Measurements from ENCODE around the gene CLCC1.
"Not testable (repeated sequence)": the region's sequence is repeated elsewhere in the genome, so short reads cannot be mapped to it uniquely, and the experiment has no call there.

The CLCC1 gene

GRCh38 chr1:108963052-108963686 is at the start of gene CLCC1:
Gene CLCC1, minus strand, starts transcription at chr1:108963484. Its CDS starts 13,047 bp downstream, at chr1:108950437.
- peak; percentile 84 to 96 for DNase-seq

GRCh38 chr1:109011335-109011734 is 48.1 kb upstream of the CLCC1 start:
- no peak for DNase-seq

- DNase-seq: not testable (repeated sequence)
Observed at GRCh38 chr1:108996622-108997021, 33.3 kb upstream of the CLCC1 start.

GRCh38 chr1:108983114-108983513 is 19.8 kb upstream of the CLCC1 start:
- DNase-seq: no peak

GRCh38 chr1:108976658-108977057 is 13.4 kb upstream of the CLCC1 start:
- DNase-seq: no peak

GRCh38 chr1:108972951-108973350 is 9.7 kb upstream of the CLCC1 start:
- DNase-seq: peak in 1 of 2 experiments; percentile 4

- DNase-seq: no peak
Observed at GRCh38 chr1:108969346-108969745, 6.1 kb upstream of the CLCC1 start.

- peak in 1 of 2 experiments; percentile 45 for DNase-seq
Observed at GRCh38 chr1:108962681-108963051, 618 bp downstream of the CLCC1 start.

- DNase-seq: no peak
Observed at GRCh38 chr1:108961752-108962486, 1.4 kb downstream of the CLCC1 start.

GRCh38 chr1:108961198-108961597 is 2.1 kb downstream of the CLCC1 start:
- no peak for DNase-seq

- DNase-seq: no peak
Observed at GRCh38 chr1:108960719-108961118, 2.6 kb downstream of the CLCC1 start.

- no peak for DNase-seq
Observed at GRCh38 chr1:108957888-108958287, 5.4 kb downstream of the CLCC1 start.

GRCh38 chr1:108955881-108956280 is 7.4 kb downstream of the CLCC1 start:
- DNase-seq: no peak

GRCh38 chr1:108955111-108955510 is 8.2 kb downstream of the CLCC1 start:
- no peak for DNase-seq

- no peak for DNase-seq
Observed at GRCh38 chr1:108953452-108953851, 9.8 kb downstream of the CLCC1 start.

GRCh38 chr1:108951242-108951641 is 12.0 kb downstream of the CLCC1 start:
- no peak for DNase-seq

GRCh38 chr1:108949044-108949443 is 14.2 kb downstream of the CLCC1 start:
- DNase-seq: peak in 1 of 2 experiments; percentile 13

- no peak for DNase-seq
Observed at GRCh38 chr1:108947871-108948525, 15.3 kb downstream of the CLCC1 start.

GRCh38 chr1:108936170-108936569 is 27.1 kb downstream of the CLCC1 start:
- no peak for DNase-seq

GRCh38 chr1:108933944-108934343 is 29.3 kb downstream of the CLCC1 start:
- DNase-seq: no peak

GRCh38 chr1:108927565-108927964 is 35.7 kb downstream of the CLCC1 start:
- not testable (repeated sequence) for DNase-seq

- DNase-seq: no peak
Observed at GRCh38 chr1:108925920-108926319, 37.4 kb downstream of the CLCC1 start.

GRCh38 chr1:108916788-108917187 is 46.5 kb downstream of the CLCC1 start:
- no peak for DNase-seq
